Stromal cell of bone marrow (primary cell): ENCODE results near the gene CDH3.
A peak's percentile ranks its signal among the peaks of the same experiment; 100 is the strongest.
"Not testable (repeated sequence)": the region's sequence is repeated elsewhere in the genome, so short reads cannot be mapped to it uniquely, and the experiment has no call there.

ENCODE experiments used
- DNase-seq: peaks from one replicate; pipeline ENCODE4 v3.0.0-alpha.2; 2012; ENCODE audit warnings: low read depth

The CDH3 gene

GRCh38 chr16:68704232-68704867 is 59.2 kb downstream of the CDH3 start:
- DNase-seq: peak; percentile 42

GRCh38 chr16:68707340-68708152 is 62.4 kb downstream of the CDH3 start:
- no peak for DNase-seq

- DNase-seq: no peak
These were observed 65.1 kb downstream of the CDH3 start for GRCh38 chr16:68710211-68710610.

GRCh38 chr16:68711421-68712139 is 66.5 kb downstream of the CDH3 start:
- no peak for DNase-seq

- no peak for DNase-seq
These were observed 68.3 kb downstream of the CDH3 start for GRCh38 chr16:68713361-68713760.

- no peak for DNase-seq
These were observed 70.4 kb downstream of the CDH3 start for GRCh38 chr16:68715471-68715870.

GRCh38 chr16:68716516-68716915 is 71.4 kb downstream of the CDH3 start:
- not testable (repeated sequence) for DNase-seq

- no peak for DNase-seq
These were observed 72.6 kb downstream of the CDH3 start for GRCh38 chr16:68717684-68718083.

GRCh38 chr16:68718590-68718989 is 73.5 kb downstream of the CDH3 start:
- no peak for DNase-seq

GRCh38 chr16:68719993-68720489 is 74.9 kb downstream of the CDH3 start:
- no peak for DNase-seq

- no peak for DNase-seq
These were observed 77.3 kb downstream of the CDH3 start for GRCh38 chr16:68722119-68723024.

- no peak for DNase-seq
These were observed 79.7 kb downstream of the CDH3 start for GRCh38 chr16:68724797-68725196.

GRCh38 chr16:68728523-68728922 is 83.4 kb downstream of the CDH3 start:
- no peak for DNase-seq

GRCh38 chr16:68731637-68732036 is 86.5 kb downstream of the CDH3 start:
- DNase-seq: no peak

- no peak for DNase-seq
These were observed 87.1 kb downstream of the CDH3 start for GRCh38 chr16:68732042-68732680.

- no peak for DNase-seq
These were observed 87.8 kb downstream of the CDH3 start for GRCh38 chr16:68732741-68733399.

GRCh38 chr16:68733570-68733969 is 88.5 kb downstream of the CDH3 start:
- DNase-seq: no peak

- no peak for DNase-seq
These were observed 89.7 kb downstream of the CDH3 start for GRCh38 chr16:68734782-68735181.

- no peak for DNase-seq
These were observed 91.5 kb downstream of the CDH3 start for GRCh38 chr16:68736561-68736960.

- no peak for DNase-seq
These were observed 92.1 kb downstream of the CDH3 start, which contains the start of gene CDH1 for GRCh38 chr16:68737046-68737729. Gene CDH1 (plus strand): TSS chr16:68737292. CDS start chr16:68737416, 124 bp downstream.
